Esophagus muscularis mucosa (tissue), 4 donors: ENCODE data around the gene ZNF774. TPM values are rescaled to one million over a fixed set of nuclear protein-coding genes. Genes with fewer than 3 reads are reported as not detected.
"Not testable (repeated sequence)": the region's sequence is repeated elsewhere in the genome, so short reads cannot be mapped to it uniquely, and the experiment has no call there.

Source experiments
- DNase-seq: peaks from one replicate; pipeline ENCODE4 v3.0.0-alpha.2; 2017; ENCODE audit errors: extremely low spot score
- H3K27ac ChIP-seq, 4 donors: fragments of 200-600 bp; sonication (generic); replicated peaks in 1 of 4; 1 replicate in 3 of 4; 2 replicates in 1 of 4; pipeline ENCODE4 v1.5.1; 2016 to 2019; ENCODE audit warnings: mild to moderate bottlenecking in 1 of 4
- H3K27me3 ChIP-seq, 4 donors: fragments of 200-600 bp; sonication (generic); one replicate each; pipeline versions ENCODE4 v1.5.1 to v1.6.0; 2016 to 2019
- H3K36me3 ChIP-seq, 4 donors: fragments of 200-600 bp; sonication (generic); one replicate each; pipeline ENCODE4 v1.5.1; 2016 to 2019
- H3K4me1 ChIP-seq, 4 donors: fragments of 200-600 bp; sonication (generic); one replicate each; pipeline ENCODE4 v1.5.1; 2016 to 2019
- H3K4me3 ChIP-seq, 4 donors: fragments of 200-600 bp; sonication (generic); 1 replicate in 2 of 4; 2 replicates in 2 of 4; pipeline ENCODE4 v1.5.1; 2016 to 2019; ENCODE audit warnings: mild to moderate bottlenecking in 4 of 4, moderate library complexity in 1 of 4
- H3K9me3 ChIP-seq, 4 donors: fragments of 200-600 bp; sonication (generic); 1 replicate in 3 of 4; 2 replicates in 1 of 4; pipeline ENCODE4 v1.5.1; 2016 to 2019
- EP300 ChIP-seq: sonication (generic); formaldehyde crosslinking; IDR thresholded peaks from one replicate; pipeline ENCODE4 v1.6.1; 2017; ENCODE audit warnings: antibody characterized with exemption
- POLR2A ChIP-seq: fragments of 450-650 bp; IDR thresholded peaks from one replicate; pipeline ENCODE4 v1.6.1; 2017; ENCODE audit warnings: antibody characterized with exemption, moderate library complexity, mild to moderate bottlenecking, low read depth
- POLR2AphosphoS5 ChIP-seq, 2 donors: sonication (generic); formaldehyde crosslinking; IDR thresholded peaks; one replicate each; pipeline ENCODE4 v1.6.1; 2017; ENCODE audit warnings: antibody characterized with exemption in 2 of 2
- WGBS: methylation state at CpG from one replicate; pipeline ENCODE4 v1.1.5; 2018; 5-methylcytosine and 5-hydroxymethylcytosine counted together
- intact Hi-C: fragments of 100-400 bp; cut with DNase I; formaldehyde crosslinking; loops from one replicate; pipeline ENCODE4 v1.15.1; 2023
- total RNA-seq, 4 donors: library from RNA; depleted of rRNA; stranded (reverse); fragments of >200 nt; gene quantifications; one replicate each; pipeline versions ENCODE4 v1.1.0 to v1.2.1, GENCODE V29; 2016
- TF ChIP-seq, protein P1 (sequence below), 3 experiments: fragments of 200-600 bp in 2 of 3; fragments of 450-650 bp in 1 of 3; sonication (generic) in 2 of 3; IDR thresholded peaks; one replicate each; pipeline ENCODE4 v1.5.1; 2017 to 2019; ENCODE audit warnings: antibody characterized with exemption in 3 of 3, mild to moderate bottlenecking in 2 of 3, moderate library complexity in 1 of 3

The ZNF774 gene
- total RNA-seq = 1 to 10 TPM; 1.5 to 2.3 (median 1.7) TPM

- H3K36me3 ChIP-seq = peaks cover 0 to 12% (median 0%) of the 10 kb centered on the region in 4 donors
- peak within 1 kb of the TSS; percentile 58 to 84 (median 73) for H3K27ac ChIP-seq
- no peaks in the 10 kb centered on the region for H3K27me3 ChIP-seq
- intact Hi-C loops = no loop called here
- peak within 1 kb of the TSS; percentile 73 to 97 (median 83) for H3K4me3 ChIP-seq
- peak; percentile 96 for DNase-seq
- H3K4me1 ChIP-seq = peaks cover 9 to 14% (median 11%) of the 10 kb centered on the region in 4 donors
- 3% methylated on average over 23 of the region's 53 CpGs for WGBS
- TF ChIP-seq, protein P1, sequence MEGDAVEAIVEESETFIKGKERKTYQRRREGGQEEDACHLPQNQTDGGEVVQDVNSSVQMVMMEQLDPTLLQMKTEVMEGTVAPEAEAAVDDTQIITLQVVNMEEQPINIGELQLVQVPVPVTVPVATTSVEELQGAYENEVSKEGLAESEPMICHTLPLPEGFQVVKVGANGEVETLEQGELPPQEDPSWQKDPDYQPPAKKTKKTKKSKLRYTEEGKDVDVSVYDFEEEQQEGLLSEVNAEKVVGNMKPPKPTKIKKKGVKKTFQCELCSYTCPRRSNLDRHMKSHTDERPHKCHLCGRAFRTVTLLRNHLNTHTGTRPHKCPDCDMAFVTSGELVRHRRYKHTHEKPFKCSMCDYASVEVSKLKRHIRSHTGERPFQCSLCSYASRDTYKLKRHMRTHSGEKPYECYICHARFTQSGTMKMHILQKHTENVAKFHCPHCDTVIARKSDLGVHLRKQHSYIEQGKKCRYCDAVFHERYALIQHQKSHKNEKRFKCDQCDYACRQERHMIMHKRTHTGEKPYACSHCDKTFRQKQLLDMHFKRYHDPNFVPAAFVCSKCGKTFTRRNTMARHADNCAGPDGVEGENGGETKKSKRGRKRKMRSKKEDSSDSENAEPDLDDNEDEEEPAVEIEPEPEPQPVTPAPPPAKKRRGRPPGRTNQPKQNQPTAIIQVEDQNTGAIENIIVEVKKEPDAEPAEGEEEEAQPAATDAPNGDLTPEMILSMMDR (IDR thresholded peaks at IDR 0.05) = peak in 1 of 3 experiments; percentile 2
- TF ChIP-seq POLR2A = peak; percentile 77
- TF ChIP-seq EP300 = no peak
- peak; percentile 77 to 78 for TF ChIP-seq POLR2AphosphoS5 (IDR thresholded peaks at IDR 0.05)
- H3K9me3 ChIP-seq = no peaks in the 10 kb centered on the region
Measured at GRCh38 chr15:90352107-90352893, at the start of gene ZNF774. Gene ZNF774, plus strand, starts transcription at chr15:90352284. Its CDS starts 2,377 bp downstream, at chr15:90354661.

- H3K9me3 ChIP-seq, intact Hi-C loops, H3K4me3 ChIP-seq, H3K36me3 ChIP-seq, DNase-seq, H3K27me3 ChIP-seq, H3K27ac ChIP-seq: not testable (repeated sequence)
- 96% methylated on average over 14 of the region's 14 CpGs for WGBS
- H3K4me1 ChIP-seq = peaks cover 4 to 13% (median 6%) of the 10 kb centered on the region in 4 donors
Measured at GRCh38 chr15:90305355-90305754, 46.7 kb upstream of the ZNF774 start.

- DNase-seq = no peak
- H3K27me3 ChIP-seq = no peaks in the 10 kb centered on the region
- WGBS = 78% methylated on average over 3 of the region's 3 CpGs
- H3K4me3 ChIP-seq = no peak overlapping the region
- TF ChIP-seq POLR2A = no peak
- TF ChIP-seq, protein P1 (IDR thresholded peaks at IDR 0.05) = no peak
- TF ChIP-seq POLR2AphosphoS5 (IDR thresholded peaks at IDR 0.05) = no peak
- TF ChIP-seq EP300 = no peak
- H3K9me3 ChIP-seq = no peaks in the 10 kb centered on the region
- peaks cover 3 to 12% (median 5%) of the 10 kb centered on the region in 4 donors for H3K4me1 ChIP-seq
- intact Hi-C loops = no loop called here
- no peak overlapping the region for H3K27ac ChIP-seq
- no peaks in the 10 kb centered on the region for H3K36me3 ChIP-seq
Measured at GRCh38 chr15:90305932-90306331, 46.2 kb upstream of the ZNF774 start.

GRCh38 chr15:90306560-90306959 lies 45.5 kb upstream of the ZNF774 start:
- intact Hi-C loops = no loop called here
- DNase-seq = no peak
- Histone ChIP-seq H3K4me1 (peaks cover 0 to 6% (median 2%) of the 10 kb centered on the region in 4 donors), H3K36me3 (no peaks in the 10 kb centered on the region), H3K27me3 (no peaks in the 10 kb centered on the region), H3K27ac (no peak overlapping the region), H3K9me3 (no peaks in the 10 kb centered on the region), H3K4me3 (no peak overlapping the region)
- TF ChIP-seq EP300 (no peak), POLR2A (no peak), POLR2AphosphoS5 (IDR thresholded peaks at IDR 0.05) (no peak)
- TF ChIP-seq, protein P1 (IDR thresholded peaks at IDR 0.05) = no peak
- 64% methylated on average over 6 of the region's 6 CpGs for WGBS

DNA sequence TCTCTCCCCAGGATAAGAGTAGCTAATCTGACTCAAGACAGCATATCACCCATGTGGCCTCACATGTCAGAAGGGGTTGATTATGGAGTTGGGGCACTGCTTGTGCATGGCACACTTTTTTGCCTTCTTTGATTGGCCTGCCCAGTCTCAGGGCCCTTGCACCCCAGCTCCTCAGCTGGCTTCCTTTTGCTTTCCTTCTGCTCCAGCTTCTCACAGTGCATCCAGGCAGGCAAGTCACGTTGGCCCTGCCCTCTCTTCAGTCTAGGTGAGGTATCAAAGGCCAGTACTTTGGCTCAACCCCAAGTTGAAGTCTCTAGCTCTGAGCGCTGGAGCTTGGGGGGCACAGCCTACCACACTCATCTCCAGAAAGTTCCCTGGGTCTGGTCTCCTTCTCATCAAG lies 44.4 kb upstream of the ZNF774 start:
- Histone ChIP-seq H3K4me1 (no peaks in the 10 kb centered on the region), H3K27me3 (no peaks in the 10 kb centered on the region), H3K9me3 (no peaks in the 10 kb centered on the region), H3K4me3 (no peak overlapping the region), H3K36me3 (no peaks in the 10 kb centered on the region), H3K27ac (no peak overlapping the region)
- DNase-seq = no peak
- TF ChIP-seq, protein P1 (IDR thresholded peaks at IDR 0.05) = no peak
- TF ChIP-seq EP300 (no peak), POLR2AphosphoS5 (IDR thresholded peaks at IDR 0.05) (no peak), POLR2A (no peak)
- intact Hi-C loops = no loop called here
- 89% methylated on average over 2 of the region's 2 CpGs for WGBS
